Mesenchymal stem cell (in vitro differentiated cells and primary cell): ENCODE data around the gene RNF225.
"Not testable (repeated sequence)": the region's sequence is repeated elsewhere in the genome, so short reads cannot be mapped to it uniquely, and the experiment has no call there.

Experiments
- DNase-seq: peaks from one replicate; pipeline ENCODE4 v3.0.0-alpha.2; 2013
- H2AFZ ChIP-seq: one replicate; pipeline ENCODE4 v1.6.1; 2013; ENCODE audit warnings: low read depth, mild to moderate bottlenecking, control low read depth, inconsistent platforms, low read length, moderate library complexity
- H2AK5ac ChIP-seq: 2 replicates; pipeline ENCODE4 v1.6.1; 2013; ENCODE audit warnings: low read length, moderate library complexity, mild to moderate bottlenecking, inconsistent platforms; ENCODE audit not compliant: severe bottlenecking
- H2BK120ac ChIP-seq: one replicate; pipeline ENCODE4 v1.6.1; 2013; ENCODE audit warnings: low read depth, mild to moderate bottlenecking, inconsistent platforms, low read length, moderate library complexity
- H2BK12ac ChIP-seq, 2 experiments: one replicate each; pipeline ENCODE4 v1.6.1; 2013; ENCODE audit warnings: inconsistent platforms in 2 of 2, low read length in 2 of 2, mild to moderate bottlenecking in 2 of 2, moderate library complexity in 2 of 2, control low read depth in 1 of 2
- H2BK15ac ChIP-seq: one replicate; pipeline ENCODE4 v1.6.1; 2013; ENCODE audit warnings: mild to moderate bottlenecking, low read depth, inconsistent platforms; ENCODE audit not compliant: poor library complexity, severe bottlenecking
- H2BK5ac ChIP-seq: 2 replicates; pipeline ENCODE4 v1.6.1; 2013; ENCODE audit warnings: low read depth, mild to moderate bottlenecking, low read length, control low read depth, inconsistent platforms; ENCODE audit not compliant: poor library complexity, severe bottlenecking
- H3K14ac ChIP-seq, 2 experiments: one replicate each; pipeline ENCODE4 v1.6.1; 2013; ENCODE audit warnings: inconsistent platforms in 2 of 2, low read length in 2 of 2, control low read depth in 1 of 2, mild to moderate bottlenecking in 1 of 2, moderate library complexity in 1 of 2
- H3K18ac ChIP-seq, 2 experiments: one replicate each; pipeline ENCODE4 v1.6.1; 2013; ENCODE audit warnings: inconsistent platforms in 2 of 2, low read length in 2 of 2, control low read depth in 1 of 2, low read depth in 1 of 2, mild to moderate bottlenecking in 1 of 2
- H3K23ac ChIP-seq, 2 experiments: one replicate each; pipeline ENCODE4 v1.6.1; 2013; ENCODE audit warnings: inconsistent platforms in 2 of 2, low read length in 2 of 2, mild to moderate bottlenecking in 2 of 2, moderate library complexity in 2 of 2, control low read depth in 1 of 2
- H3K27ac ChIP-seq: 2 replicates; pipeline ENCODE4 v1.5.1; 2013; ENCODE audit warnings: mild to moderate bottlenecking, moderate library complexity, low read length, control low read depth, inconsistent platforms; ENCODE audit not compliant: poor library complexity, severe bottlenecking
- H3K27me3 ChIP-seq, 2 experiments: 2 replicates each; pipeline versions ENCODE4 v1.6.1 to v1.7.0; 2013; ENCODE audit warnings: low read length in 2 of 2, mild to moderate bottlenecking in 2 of 2, moderate library complexity in 2 of 2, control low read depth in 1 of 2, inconsistent platforms in 1 of 2; ENCODE audit not compliant: control insufficient read depth in 1 of 2, insufficient read depth in 1 of 2
- H3K36me3 ChIP-seq, 2 experiments: 2 replicates each; pipeline versions ENCODE4 v1.6.1 to v1.7.0; 2013; ENCODE audit warnings: low read length in 2 of 2, control low read depth in 1 of 2, inconsistent platforms in 1 of 2, low read depth in 1 of 2, mild to moderate bottlenecking in 1 of 2; ENCODE audit not compliant: insufficient read depth in 2 of 2, control insufficient read depth in 1 of 2
- H3K4ac ChIP-seq, 2 experiments: one replicate each; pipeline ENCODE4 v1.6.1; 2013; ENCODE audit warnings: inconsistent platforms in 2 of 2, low read length in 2 of 2, mild to moderate bottlenecking in 2 of 2, moderate library complexity in 2 of 2, control low read depth in 1 of 2, low read depth in 1 of 2
- H3K4me1 ChIP-seq: 2 replicates; pipeline ENCODE4 v1.6.1; 2013; ENCODE audit warnings: low read depth, low read length, control low read depth; ENCODE audit not compliant: control insufficient read depth, insufficient read depth
- H3K4me2 ChIP-seq: 2 replicates; pipeline ENCODE4 v1.6.1; 2013; ENCODE audit warnings: low read length, mild to moderate bottlenecking, inconsistent platforms; ENCODE audit not compliant: poor library complexity, severe bottlenecking
- H3K4me3 ChIP-seq, 2 experiments: 2 replicates each; pipeline versions ENCODE4 v1.5.1 to v1.7.0; 2013; ENCODE audit warnings: low read length in 2 of 2, mild to moderate bottlenecking in 2 of 2, control low read depth in 1 of 2, low read depth in 1 of 2; ENCODE audit not compliant: insufficient read depth in 1 of 2
- H3K79me1 ChIP-seq: replicated peaks from 2 replicates; pipeline ENCODE4 v1.6.1; 2013; ENCODE audit warnings: mild to moderate bottlenecking, control low read depth, low read length, inconsistent platforms; ENCODE audit not compliant: poor library complexity, severe bottlenecking
- H3K9ac ChIP-seq: 2 replicates; pipeline ENCODE4 v1.7.0; 2013; ENCODE audit warnings: mild to moderate bottlenecking, low read length, moderate library complexity
- H3K9me3 ChIP-seq: 2 replicates; pipeline ENCODE4 v1.7.0; 2013; ENCODE audit warnings: mild to moderate bottlenecking, low read length; ENCODE audit not compliant: control insufficient read depth
- H4K8ac ChIP-seq: one replicate; pipeline ENCODE4 v1.6.1; 2013; ENCODE audit warnings: inconsistent platforms, mild to moderate bottlenecking, low read length, moderate library complexity
- H4K91ac ChIP-seq: one replicate; pipeline ENCODE4 v1.6.1; 2013; ENCODE audit warnings: mild to moderate bottlenecking, low read length, inconsistent platforms
- WGBS: methylation state at CpG from one replicate; pipeline ENCODE4 v1.1.7; 2013; ENCODE audit warnings: mixed read lengths; 5-methylcytosine and 5-hydroxymethylcytosine counted together

RNF225 gene

DNA sequence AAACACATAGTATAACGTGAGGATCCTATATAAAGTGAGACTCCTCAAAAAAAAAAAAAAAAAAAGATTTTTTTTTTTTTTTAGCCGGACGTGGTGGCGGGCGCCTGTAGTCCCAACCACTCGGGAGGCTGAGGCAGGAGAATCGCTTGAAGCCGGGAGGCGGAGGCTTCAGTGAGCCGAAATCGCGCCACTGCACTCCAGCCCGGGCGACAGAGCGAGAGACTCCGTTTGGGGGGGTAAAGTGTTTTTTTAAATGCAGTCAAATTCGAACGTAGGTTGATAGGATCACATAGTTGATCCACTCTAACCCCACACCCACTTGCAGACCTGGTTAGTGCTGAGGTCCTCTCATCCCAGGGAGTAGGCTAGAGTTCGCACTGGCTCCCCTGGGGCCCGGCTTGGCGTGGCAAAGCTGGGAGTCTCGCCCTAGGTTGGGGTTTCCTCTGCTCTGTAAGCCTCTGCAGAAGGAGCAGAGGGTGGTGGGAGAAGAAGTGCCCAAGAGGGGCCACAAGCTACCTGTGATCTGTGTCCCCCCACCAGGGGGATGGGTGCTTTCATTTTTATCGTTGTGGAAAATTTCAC, 6.5 kb downstream of the RNF225 start:
- peaks cover 12% of the 10 kb centered on the region for H3K4me1 ChIP-seq
- H3K9me3 ChIP-seq, result no peaks in the 10 kb centered on the region
- H3K4me2 ChIP-seq, result peak overlapping the region; percentile 64
- no peak overlapping the region for H4K8ac ChIP-seq
- no peak overlapping the region for H2AFZ ChIP-seq
- DNase-seq, result no peak
- H3K23ac ChIP-seq, result peak overlapping the region in 1 of 2 experiments; percentile 88
- H3K27me3 ChIP-seq, result peaks cover 0 to 7% of the 10 kb centered on the region in 2 experiments
- H3K4ac ChIP-seq, result peak overlapping the region in 1 of 2 experiments; percentile 24
- no peak overlapping the region for H3K27ac ChIP-seq
- no peak overlapping the region for H2BK5ac ChIP-seq
- H2AK5ac ChIP-seq, result no peak overlapping the region
- H4K91ac ChIP-seq, result peak overlapping the region; percentile 66
- 74% methylated on average over 17 of the region's 23 CpGs for WGBS
- no peak overlapping the region for H3K14ac ChIP-seq
- H3K36me3 ChIP-seq, result peaks cover 0 to 9% of the 10 kb centered on the region in 2 experiments
- H3K9ac ChIP-seq, result peak overlapping the region; percentile 90
- H2BK120ac ChIP-seq, result no peak overlapping the region
- H3K4me3 ChIP-seq, result peak overlapping the region in 1 of 2 experiments; percentile 91
- H2BK15ac ChIP-seq, result no peak overlapping the region
- H3K18ac ChIP-seq, result peak overlapping the region in 1 of 2 experiments; percentile 18
- peaks cover 10% of the 10 kb centered on the region for H3K79me1 ChIP-seq
- H2BK12ac ChIP-seq, result peak overlapping the region in 1 of 2 experiments; percentile 51

DNA sequence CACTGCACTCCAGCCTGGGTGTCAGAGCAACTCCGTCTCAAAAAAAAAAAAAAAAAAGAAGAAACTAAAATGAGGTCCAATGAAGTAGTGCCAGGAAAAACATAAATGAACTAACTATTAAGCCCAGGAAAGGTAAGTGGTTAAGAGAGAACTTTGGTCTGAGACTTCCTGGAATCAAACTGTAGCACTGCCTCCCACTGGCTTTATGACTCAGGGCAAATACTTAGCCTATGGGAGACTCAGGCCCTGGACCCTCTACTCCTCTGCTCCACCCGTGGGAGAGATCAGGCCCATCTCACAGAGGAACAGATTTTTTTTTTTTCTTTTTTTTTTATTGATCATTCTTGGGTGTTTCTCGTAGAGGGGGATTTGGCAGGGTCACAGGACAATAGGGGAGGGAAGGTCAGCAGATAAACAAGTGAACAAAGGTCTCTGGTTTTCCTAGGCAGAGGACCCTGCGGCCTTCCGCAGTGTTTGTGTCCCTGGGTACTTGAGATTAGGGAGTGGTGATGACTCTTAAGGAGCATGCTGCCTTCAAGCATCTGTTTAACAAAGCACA, 8.5 kb downstream of the RNF225 start:
- H2AFZ ChIP-seq, H3K27ac ChIP-seq, H3K18ac ChIP-seq, DNase-seq, H3K9ac ChIP-seq, H3K36me3 ChIP-seq, H2BK5ac ChIP-seq, H3K4me3 ChIP-seq, H3K27me3 ChIP-seq, H3K4me2 ChIP-seq, H2AK5ac ChIP-seq, H2BK120ac ChIP-seq, H3K14ac ChIP-seq, H4K91ac ChIP-seq, H3K4ac ChIP-seq, H2BK15ac ChIP-seq, H2BK12ac ChIP-seq, H4K8ac ChIP-seq, H3K23ac ChIP-seq, H3K9me3 ChIP-seq: not testable (repeated sequence)
- Histone ChIP-seq H3K4me1 (peaks cover 23% of the 10 kb centered on the region), H3K79me1 (peaks cover 23% of the 10 kb centered on the region)
- WGBS, result 65% methylated on average over 2 of the region's 5 CpGs

DNA sequence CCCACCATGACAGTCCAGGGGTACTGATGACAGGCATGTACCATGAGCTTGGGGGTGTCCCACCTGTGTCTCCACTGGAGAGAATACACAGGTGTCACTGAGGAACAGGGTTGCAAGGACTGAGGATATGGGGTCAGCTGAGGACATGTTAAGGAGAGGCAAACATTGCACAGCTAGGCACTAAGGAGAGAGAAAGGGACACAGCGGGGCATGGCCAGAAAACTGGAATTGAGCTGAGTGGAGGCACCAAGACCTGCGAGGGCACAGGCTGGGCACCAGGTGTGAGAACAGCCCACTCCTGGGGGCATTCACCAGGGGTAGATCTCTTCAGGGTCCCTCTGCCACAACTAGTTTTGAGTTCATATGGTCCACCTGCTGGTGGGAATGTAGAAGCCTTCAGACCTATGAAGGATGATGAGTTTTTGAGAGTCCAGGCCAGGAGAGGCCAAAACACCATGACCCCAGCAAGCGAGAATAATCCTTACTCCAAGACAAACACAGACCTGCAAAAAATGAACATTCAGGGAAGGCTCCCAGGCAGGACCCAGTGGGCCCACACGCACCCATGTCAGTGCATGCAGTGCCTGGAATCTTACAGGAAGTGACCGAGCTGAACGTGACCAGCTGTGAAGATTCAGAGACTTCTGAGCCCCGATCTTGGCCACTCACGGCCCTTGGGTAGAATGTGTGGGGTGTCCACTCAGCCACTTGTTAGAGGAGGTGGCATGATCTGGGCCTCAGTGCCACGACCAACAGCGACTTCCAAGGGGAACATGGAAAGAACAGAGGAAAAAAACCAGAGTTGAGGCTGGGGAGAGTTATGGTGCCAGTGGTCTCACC, 11.6 kb downstream of the RNF225 start:
- Histone ChIP-seq H2BK5ac (no peak overlapping the region), H3K4me1 (peaks cover 22% of the 10 kb centered on the region), H3K9ac (peak overlapping the region; percentile 98), H3K14ac (no peak overlapping the region), H2BK12ac (peak overlapping the region in 1 of 2 experiments; percentile 58), H3K9me3 (no peaks in the 10 kb centered on the region), H2BK120ac (no peak overlapping the region), H4K8ac (no peak overlapping the region), H4K91ac (no peak overlapping the region), H3K4me3 (peak overlapping the region in 1 of 2 experiments; percentile 99), H3K79me1 (peaks cover 30% of the 10 kb centered on the region), H3K23ac (peak overlapping the region in 1 of 2 experiments; percentile 27), H2BK15ac (no peak overlapping the region), H3K27me3 (no peaks in the 10 kb centered on the region), H3K4me2 (peak overlapping the region; percentile 98), H3K4ac (no peak overlapping the region), H3K36me3 (peaks cover 0 to 3% of the 10 kb centered on the region in 2 experiments), H3K18ac (peak overlapping the region in 1 of 2 experiments; percentile 63), H3K27ac (no peak overlapping the region), H2AFZ (no peak overlapping the region), H2AK5ac (no peak overlapping the region)
- DNase-seq, result peak; percentile 36
- 72% methylated on average over 10 of the region's 10 CpGs for WGBS

DNA sequence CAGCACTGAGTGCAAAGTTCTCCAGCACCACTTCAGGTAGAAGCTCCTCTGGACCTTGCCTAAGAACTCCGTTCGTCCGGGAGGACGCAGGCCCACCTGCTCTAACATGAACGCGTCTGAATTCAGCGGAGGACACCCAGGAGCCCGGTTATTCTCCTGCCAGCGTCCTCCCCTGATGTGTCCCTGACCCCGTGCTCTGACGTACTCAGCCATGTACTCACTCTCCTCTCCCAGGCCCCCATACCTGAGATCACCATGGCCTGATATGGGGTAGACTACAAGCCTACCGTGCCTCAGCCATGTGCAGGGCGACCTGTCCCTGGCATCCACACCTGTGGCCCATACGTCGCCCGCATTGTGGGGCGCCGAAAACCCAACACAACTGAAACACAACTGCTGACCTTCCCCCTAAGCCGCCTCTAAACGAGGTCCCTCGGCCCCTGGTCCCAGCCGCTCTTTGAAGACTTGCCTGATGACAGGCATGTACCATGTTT, 12.2 kb downstream of the RNF225 start:
- H2BK12ac ChIP-seq, result peak overlapping the region; percentile 28 to 78
- peak overlapping the region; percentile 92 for H2AFZ ChIP-seq
- H3K36me3 ChIP-seq, result peaks cover 0 to 3% of the 10 kb centered on the region in 2 experiments
- peak overlapping the region; percentile 92 for H4K91ac ChIP-seq
- H4K8ac ChIP-seq, result peak overlapping the region; percentile 86
- no peaks in the 10 kb centered on the region for H3K27me3 ChIP-seq
- H2AK5ac ChIP-seq, result peak overlapping the region; percentile 14
- no peak overlapping the region for H2BK5ac ChIP-seq
- H3K27ac ChIP-seq, result peak overlapping the region; percentile 59
- 28% methylated on average over 22 of the region's 22 CpGs for WGBS
- H3K4me2 ChIP-seq, result peak overlapping the region; percentile 98
- peak overlapping the region; percentile 98 for H3K9ac ChIP-seq
- H3K14ac ChIP-seq, result peak overlapping the region in 1 of 2 experiments; percentile 19
- peak; percentile 37 for DNase-seq
- peak overlapping the region; percentile 94 for H2BK15ac ChIP-seq
- peak overlapping the region; percentile 95 to 98 for H3K18ac ChIP-seq
- H3K4ac ChIP-seq, result peak overlapping the region; percentile 76 to 99
- no peaks in the 10 kb centered on the region for H3K9me3 ChIP-seq
- H3K4me3 ChIP-seq, result peak overlapping the region; percentile 98 to 99
- H2BK120ac ChIP-seq, result peak overlapping the region; percentile 73
- H3K4me1 ChIP-seq, result peaks cover 21% of the 10 kb centered on the region
- peaks cover 29% of the 10 kb centered on the region for H3K79me1 ChIP-seq
- peak overlapping the region; percentile 92 to 94 for H3K23ac ChIP-seq
